Activated CD4-positive, alpha-beta T cell treated with anti-CD3 and anti-CD28 coated beads for 24 hours (primary cell): ENCODE results near the gene KIF21A.
A peak's percentile ranks its signal among the peaks of the same experiment; 100 is the strongest.
"Not testable (repeated sequence)": the region's sequence is repeated elsewhere in the genome, so short reads cannot be mapped to it uniquely, and the experiment has no call there.

Source experiments
- DNase-seq, 2 donors: peaks; one replicate each; pipeline ENCODE4 v3.0.0-alpha.2; 2020; ENCODE audit warnings: low read depth in 2 of 2

Gene KIF21A, protein sequence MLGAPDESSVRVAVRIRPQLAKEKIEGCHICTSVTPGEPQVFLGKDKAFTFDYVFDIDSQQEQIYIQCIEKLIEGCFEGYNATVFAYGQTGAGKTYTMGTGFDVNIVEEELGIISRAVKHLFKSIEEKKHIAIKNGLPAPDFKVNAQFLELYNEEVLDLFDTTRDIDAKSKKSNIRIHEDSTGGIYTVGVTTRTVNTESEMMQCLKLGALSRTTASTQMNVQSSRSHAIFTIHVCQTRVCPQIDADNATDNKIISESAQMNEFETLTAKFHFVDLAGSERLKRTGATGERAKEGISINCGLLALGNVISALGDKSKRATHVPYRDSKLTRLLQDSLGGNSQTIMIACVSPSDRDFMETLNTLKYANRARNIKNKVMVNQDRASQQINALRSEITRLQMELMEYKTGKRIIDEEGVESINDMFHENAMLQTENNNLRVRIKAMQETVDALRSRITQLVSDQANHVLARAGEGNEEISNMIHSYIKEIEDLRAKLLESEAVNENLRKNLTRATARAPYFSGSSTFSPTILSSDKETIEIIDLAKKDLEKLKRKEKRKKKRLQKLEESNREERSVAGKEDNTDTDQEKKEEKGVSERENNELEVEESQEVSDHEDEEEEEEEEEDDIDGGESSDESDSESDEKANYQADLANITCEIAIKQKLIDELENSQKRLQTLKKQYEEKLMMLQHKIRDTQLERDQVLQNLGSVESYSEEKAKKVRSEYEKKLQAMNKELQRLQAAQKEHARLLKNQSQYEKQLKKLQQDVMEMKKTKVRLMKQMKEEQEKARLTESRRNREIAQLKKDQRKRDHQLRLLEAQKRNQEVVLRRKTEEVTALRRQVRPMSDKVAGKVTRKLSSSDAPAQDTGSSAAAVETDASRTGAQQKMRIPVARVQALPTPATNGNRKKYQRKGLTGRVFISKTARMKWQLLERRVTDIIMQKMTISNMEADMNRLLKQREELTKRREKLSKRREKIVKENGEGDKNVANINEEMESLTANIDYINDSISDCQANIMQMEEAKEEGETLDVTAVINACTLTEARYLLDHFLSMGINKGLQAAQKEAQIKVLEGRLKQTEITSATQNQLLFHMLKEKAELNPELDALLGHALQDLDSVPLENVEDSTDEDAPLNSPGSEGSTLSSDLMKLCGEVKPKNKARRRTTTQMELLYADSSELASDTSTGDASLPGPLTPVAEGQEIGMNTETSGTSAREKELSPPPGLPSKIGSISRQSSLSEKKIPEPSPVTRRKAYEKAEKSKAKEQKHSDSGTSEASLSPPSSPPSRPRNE (N-terminal part only)

DNA sequence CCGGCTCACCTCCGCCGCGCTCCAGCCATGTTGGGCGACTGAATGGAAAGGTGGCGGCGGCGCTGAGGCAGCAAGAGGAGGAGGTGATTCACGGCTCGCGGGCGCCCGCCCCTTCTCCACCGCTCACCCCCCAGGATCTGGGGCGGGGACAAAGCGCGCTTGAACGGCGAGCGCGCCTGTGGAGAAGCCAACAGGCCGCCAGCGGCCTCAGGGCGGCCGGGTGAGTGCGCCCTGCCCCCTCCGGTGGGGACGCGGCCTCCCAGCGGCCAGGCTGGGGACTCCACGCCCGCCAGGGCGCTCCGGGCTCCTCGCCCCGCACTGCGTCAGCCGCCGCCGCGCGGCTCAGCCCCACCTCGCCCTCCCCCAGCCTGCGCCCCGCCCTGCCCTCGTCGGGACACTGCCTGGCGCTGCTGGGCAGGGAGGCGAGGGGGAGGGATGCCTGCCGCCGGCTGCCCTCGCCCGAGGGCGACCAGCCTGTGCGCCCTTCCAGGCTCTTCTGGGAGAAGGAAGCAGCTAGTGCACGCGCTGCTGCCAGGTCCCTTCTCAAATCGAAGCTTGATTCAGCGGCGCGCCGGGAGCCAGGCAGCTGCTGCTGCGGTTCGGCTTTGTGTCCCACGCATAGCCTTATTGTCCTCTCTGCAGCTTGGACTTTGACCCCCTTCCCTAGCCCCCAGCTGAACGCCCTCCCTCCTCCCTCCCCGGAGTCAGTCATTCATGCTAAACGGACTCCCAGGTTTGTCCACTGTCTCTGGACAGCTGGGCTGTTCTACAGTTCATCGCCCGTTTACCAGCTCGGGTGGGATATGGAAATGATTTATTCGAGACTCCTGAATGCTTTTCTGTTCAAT, at the start of gene KIF21A:
KIF21A (minus strand) TSS at position 40 of the 848 bp plus-strand sequence. CDS start 150 bp downstream, outside the sequence.
- peak; percentile 76 to 78 for DNase-seq

DNA sequence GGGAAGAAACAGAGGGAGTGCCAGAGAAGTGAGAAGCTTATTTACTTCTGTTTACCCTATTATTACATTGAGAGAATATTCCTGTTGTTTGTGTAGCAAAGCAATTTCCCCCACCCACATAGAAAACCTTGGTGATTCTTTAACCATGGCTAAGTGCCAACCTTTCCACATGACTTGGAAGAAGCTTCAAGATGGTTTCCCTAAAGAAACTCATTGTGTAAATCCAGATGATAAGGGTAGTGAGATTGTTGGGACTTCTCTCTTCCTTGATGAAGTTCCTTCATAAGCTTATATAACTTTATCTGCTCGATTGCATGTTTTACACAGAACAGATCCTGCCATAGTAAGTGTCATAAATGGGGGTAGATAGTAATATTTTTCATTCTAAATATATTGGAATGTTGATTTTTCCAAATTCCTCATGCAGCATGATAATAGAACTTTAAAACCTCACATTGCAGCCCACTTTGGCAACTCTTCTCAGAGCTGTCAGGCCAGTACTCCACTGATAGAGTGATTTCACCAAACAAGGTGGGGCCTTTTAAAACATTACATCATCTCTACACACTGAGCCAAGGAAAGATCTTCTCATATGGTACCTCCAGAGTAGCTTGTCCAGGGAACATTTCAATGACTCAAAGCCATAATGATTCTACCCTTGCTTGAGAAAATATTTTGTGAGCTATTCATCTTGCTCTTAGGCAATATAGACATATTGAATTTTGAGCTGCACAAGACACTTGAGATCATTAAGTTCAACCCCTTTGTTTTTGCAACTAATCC, 47.8 kb upstream of the KIF21A start:
- no peak for DNase-seq

DNA sequence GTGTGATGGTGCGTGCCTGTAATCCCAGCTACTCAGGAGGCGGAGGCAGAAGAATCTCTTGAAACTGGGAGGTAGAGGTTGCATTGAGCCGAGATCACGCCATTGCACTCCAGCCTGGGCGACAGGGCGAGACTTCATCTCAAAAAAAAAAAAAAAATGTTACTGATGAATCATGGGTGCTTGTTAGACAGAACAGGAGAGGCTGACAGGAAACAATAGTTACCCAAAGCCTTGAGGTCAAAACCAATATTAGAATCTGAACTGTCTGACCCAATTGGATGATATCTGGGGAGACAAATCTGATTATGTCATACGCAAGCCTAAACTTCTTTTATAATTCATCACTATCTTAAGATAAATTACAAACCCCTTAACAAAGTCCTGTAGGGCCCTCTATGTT, 40.7 kb upstream of the KIF21A start:
- DNase-seq, result no peak

DNA sequence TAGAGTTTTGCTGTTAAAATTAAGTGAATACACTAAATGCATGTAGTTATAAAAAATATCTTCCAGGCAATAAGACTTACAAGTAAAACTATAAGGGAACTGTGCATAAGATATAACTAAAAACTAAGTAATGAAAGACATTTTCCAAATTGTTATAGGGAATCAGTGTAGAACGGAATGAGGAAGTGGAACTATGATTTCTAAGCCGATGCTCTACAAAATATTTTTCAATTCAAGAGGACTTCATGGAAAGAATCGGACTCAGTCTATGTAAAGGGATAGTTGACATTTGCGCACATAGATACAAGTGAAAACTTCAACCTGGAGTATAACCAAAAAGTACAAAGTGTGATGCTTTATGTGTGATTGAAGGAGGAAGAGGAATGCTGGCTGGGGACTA, 40.1 kb upstream of the KIF21A start:
- no peak for DNase-seq

DNA sequence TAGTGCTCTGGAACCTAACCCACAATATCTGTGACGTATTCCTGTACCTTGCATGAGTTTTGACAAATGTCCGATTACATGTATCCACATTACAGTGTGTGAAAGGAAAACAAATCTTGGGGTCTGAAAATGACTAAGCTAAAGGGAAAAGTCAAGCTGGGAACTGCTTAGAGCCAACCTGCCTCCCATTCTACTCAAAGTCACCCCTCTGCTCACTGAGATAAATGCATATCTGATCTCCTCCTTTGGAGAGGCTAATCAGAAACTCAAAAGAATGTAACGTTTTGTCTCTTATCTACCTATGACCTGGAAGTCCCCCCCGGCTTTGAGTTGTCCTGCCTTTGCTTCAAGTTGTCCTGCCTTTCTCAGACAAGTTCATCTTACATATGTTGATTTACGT, 34.0 kb upstream of the KIF21A start:
- DNase-seq, result no peak

DNA sequence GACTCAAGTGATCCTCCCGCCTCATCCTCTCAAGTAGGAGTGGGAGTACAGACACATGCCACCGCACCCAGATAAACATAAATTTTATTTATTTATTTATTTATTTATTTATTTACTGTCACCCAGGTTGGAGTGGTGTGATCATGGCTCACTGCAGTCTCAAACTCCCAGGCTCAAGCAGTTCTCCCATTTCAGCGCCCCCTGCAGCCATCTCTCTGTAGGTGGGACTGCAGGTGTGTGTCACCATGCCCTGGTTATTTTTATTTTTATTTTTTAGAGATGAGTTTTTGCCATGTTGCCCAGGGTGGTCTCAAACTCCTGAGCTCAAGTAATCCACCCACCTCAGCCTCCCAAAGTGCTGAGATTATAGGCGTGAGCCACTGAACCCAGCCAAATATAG, 33.2 kb upstream of the KIF21A start:
- no peak for DNase-seq

DNA sequence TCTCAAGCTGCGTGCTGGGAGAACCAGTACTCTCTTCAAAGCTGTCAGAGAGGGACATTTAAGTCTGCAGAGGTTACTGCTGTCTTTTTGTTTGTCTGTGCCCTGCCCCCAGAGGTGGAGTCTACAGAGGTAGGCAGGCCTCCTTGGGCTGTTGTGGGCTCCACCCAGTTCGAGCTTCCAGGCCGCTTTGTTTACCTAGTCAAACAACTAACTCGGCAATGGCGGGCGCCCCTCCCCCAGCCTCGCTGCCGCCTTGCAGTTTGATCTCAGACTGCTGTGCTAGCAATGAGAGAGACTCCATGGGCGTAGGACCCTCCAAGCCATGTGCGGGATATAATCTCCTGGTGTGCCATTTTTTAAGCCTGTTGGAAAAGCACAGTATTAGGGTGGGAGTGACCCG, 32.2 kb upstream of the KIF21A start:
- not testable (repeated sequence) for DNase-seq

DNA sequence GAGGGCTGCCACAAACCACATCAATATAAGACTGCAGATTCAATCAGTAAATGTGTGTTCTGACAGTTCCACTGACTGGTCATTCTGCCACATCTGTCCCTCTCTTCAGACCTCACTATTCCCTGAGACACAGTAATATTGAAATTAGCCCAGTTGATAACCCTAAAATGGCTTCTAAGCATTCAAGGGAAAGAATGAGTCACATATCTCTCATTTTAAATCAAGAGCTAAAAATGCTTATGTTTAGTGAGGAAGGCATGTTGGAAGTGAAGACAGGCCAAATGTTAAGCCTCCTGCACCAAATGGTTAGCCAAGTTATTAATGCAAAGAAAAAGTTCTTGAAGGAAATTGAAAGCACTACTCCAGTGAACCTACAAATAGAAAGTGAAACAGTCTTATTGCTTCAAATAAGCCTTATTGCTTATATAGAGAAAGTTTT, 24.5 kb upstream of the KIF21A start:
- no peak for DNase-seq

DNA sequence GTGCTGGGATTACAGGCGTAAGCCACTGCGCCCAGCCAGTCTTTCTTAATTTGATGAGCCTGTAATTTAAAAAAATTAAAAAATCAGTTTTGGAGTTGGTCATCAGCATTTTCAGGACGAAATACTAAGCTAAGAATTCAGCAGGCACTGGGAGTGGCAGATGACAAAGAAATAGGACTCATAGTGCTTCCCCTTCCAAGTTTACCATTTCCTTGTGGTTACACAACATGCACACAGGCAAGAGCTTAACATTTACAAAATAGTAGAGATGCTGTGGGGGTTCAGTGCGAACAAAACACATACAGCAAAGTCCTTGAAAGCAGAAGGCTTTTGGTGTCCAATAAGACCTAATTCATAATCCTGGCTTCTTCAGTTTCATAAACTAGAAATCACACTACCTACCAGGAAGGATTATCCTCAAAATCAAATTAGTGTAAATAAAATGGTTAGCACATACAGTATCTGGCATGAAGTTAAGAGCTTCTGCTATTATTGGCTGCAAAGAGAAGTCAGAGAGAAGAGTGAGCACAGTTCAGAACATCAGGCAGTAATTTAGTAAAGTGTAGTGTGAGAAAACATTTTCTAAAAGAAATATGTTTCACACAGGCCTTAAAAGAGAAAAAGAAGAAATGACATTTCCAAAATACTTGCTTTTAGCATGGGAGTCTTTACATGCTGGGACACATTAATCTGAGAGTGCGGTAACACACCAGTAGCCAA, 22.2 kb upstream of the KIF21A start:
- no peak for DNase-seq

DNA sequence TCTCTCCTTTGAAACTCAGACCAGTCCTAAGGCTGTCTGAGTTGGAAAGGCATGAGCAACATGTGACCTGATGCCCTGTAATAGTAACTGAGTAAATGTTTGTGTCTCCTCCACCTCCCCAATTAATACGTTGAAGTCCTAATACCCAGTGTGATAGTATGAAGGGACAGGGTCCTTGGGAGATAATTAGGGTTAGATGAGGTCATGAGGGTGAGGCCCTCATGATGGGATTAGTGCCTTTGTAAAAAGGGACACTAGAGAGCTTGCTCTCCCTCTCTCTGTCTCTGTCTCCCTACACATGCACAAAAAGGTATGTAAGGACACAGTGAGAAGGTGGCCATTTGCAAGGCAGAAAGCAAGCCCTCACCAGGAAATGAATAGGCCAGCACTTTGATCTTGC, 18.1 kb upstream of the KIF21A start:
- no peak for DNase-seq

DNA sequence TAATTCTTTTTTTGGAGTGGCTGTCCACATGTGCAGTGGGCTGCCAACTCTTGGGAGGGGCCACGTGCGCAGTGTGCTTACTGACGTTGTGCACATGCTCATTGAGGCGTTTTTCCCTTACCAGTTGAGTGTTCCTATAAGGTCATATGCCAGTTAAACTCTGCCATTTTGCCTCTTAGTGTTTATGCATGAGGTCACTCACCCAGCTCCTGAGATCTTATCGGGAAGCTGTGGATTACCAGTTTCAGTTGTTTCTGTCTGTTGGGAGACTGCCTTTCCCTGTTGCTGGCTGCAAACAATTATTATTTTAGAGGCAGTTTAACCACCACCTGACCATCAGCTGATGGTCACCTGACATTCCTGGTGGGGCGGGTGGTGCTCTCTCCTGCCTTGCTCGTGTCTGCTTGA, 16.1 kb upstream of the KIF21A start:
- no peak for DNase-seq

DNA sequence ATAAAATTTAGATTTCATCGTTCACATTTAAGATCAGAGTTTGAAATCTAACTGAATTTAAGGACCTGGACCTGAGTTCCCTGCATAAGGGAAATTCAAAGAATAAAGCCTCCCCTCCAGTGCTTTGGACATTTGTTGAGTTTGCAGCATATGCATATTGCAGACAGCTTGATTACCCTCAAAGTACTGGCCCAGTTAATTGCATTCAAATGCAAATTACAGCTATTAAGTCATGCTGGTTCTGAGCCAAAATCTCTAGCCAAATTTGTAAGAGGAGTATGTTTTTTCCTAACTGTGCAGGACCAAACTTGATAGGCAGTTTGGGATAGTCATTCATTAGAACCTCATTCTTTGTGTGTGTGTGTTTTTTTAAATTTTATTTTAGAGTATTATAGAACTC, 9.1 kb upstream of the KIF21A start:
- no peak for DNase-seq

DNA sequence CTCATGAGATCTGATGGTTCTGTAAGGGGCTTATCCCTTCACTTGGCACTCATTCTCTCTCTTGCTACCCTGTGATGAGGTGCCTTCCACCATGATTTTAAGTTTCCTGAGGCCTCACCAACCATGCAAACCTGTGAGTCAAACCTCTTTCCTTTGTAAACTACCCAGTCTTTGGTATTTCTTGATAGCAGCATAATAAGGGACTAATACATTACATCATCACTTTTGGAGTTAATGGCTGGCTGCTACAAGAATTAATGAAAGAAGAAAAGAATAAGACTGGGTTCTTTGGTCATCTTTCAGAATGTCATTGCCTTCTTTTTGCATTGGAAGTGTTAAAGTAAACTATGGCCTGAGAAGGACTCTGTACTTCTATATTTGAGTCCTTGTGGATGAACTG, 5.1 kb upstream of the KIF21A start:
- DNase-seq, result no peak

DNA sequence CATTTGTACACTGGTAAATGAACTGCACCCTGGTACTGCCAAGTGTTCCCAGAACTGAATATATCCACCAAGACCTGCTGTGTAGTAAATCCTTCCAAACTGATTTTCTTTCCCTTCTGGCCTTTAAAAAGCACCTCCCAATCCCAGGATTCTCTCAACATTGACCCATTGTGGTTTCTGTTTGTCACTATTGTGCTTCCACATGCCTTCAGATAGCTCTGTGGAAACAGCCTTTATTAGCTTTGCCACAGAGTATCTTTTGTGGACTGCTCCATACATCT, 949 bp upstream of the KIF21A start:
- no peak for DNase-seq

DNA sequence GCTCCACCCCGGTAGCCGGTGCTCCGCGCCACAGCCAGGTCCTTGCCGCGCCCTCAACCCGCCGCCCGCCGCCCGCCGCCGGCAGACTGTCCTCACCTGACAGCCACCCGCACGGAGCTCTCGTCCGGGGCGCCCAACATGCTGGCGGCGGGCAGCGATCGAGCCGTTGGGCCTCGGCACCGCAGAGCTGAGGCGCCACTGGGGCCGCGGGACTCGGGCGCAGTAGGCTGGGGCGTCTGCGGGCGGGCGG, 164 bp downstream of the KIF21A start:
- peak in 1 of 2 donors; percentile 15 for DNase-seq

DNA sequence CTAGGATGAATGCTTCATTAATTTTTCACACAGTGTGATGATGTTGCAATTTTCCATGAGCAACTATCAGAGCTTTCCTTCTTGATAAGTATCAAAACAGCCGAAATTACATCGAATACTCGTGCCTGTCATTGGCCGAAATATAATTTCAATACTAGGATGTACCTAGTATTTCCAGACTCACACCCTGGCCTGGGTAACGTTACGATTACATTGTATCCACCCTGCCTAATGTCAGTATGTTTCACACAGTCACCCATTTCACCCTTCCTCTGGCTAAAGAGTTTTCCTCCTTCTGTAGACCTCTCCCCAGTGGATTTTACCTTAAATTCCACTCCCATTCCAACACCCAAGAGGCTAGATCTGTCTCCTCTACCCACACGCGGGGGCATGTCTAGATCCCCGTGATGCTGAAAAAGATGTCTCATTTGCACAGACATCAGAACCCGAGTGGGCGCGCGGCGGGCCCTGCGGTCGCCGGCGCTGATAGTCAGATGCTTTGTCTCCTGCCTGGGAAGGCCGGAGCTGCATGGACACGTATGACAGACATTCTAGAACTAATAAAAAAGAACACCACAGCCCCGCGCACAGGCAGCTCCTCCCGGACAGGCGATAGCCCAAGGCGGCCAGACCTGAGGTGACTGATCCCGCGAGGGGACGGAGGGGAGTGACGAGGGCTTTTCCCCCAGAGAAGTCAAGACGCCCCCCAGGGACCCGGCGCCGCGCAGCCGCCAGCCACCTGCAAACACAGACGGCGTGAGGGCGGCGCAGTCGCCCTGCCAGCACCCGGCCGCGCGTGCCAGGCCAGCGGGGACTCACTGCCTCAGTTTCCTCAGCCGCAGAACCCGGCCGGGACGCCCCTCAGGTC, 723 bp downstream of the KIF21A start:
- peak; percentile 12 to 37 for DNase-seq

DNA sequence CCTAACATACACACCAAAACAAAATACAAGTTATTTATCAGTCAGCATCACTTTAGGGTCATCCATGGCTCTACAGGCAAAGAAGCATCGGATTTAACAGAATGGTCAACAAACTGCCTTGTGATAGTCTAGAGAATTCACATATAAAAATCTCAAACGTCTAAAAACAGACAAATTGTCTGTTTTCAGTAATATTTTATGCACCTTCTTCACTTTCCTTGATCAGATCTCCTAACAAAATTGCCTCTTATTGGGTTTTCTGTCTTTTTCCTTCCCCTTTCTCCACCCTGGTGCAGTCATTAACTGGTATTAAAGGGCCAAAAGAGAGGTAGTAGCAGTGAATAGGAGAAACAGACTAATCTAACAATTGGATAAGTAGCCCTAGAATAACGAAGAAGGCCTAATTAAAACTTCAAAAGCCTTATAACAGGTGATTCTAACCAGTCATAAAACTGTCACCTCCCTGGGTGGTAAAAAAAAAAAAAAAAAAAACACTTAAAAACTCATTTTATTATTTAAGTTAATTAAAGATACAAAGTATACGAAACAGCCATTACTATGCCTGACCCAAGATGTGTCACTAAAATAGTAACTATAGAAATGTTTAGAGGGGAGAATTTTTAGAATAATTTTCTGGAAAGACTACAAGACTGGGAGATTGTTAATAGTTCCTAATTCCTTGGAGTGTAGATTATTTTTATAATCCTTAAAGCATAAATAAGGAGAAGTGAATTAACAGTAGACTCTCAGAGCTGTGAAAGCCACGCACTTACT, 1.5 kb downstream of the KIF21A start:
- no peak for DNase-seq

DNA sequence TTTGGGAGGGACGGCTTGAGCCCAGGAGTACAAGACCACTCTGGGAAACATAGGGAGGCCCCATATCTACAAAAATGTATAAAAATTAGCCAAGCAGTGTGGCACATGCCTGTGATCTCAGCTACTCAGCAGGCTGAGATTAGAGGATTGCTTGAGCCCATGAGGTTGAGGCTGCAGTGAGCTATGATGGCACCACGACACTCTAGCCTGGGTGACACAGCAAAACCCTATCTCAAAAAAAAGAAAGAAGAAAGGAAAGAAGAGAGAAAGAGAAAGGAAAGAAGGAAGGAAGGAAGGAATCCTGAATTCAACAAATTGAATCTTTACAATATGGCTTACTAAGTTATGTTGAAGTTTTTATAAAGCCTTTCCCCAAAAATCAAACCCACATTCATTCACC, 2.1 kb downstream of the KIF21A start:
- DNase-seq, result no peak
